Stimulated activated CD4-positive, alpha-beta T cell treated with anti-CD3 and anti-CD28 coated beads, TNF-alpha, amount 100 ng/mL, for 48 hours (primary cell): ENCODE results near the gene RNF212.

Experiments used
- DNase-seq, 3 donors: peaks; one replicate each; pipeline ENCODE4 v3.0.0-alpha.2; 2020; ENCODE audit warnings: low read depth in 3 of 3

RNF212 gene

GRCh38 chr4:1115528-1116293 lies 2.3 kb upstream of the RNF212 start:
- DNase-seq: no peak

- DNase-seq: no peak
Measured at GRCh38 chr4:1112821-1113182, 562 bp downstream of the RNF212 start.

- DNase-seq: no peak
Measured at GRCh38 chr4:1112174-1112820, 1.1 kb downstream of the RNF212 start.

- DNase-seq: no peak
Measured at GRCh38 chr4:1111259-1111809, 2.0 kb downstream of the RNF212 start.

- no peak for DNase-seq
Measured at GRCh38 chr4:1109898-1110506, 3.4 kb downstream of the RNF212 start.

- no peak for DNase-seq
Measured at GRCh38 chr4:1109333-1109732, 4.0 kb downstream of the RNF212 start.

GRCh38 chr4:1105662-1106061 lies 7.7 kb downstream of the RNF212 start:
- no peak for DNase-seq

- DNase-seq: no peak
Measured at GRCh38 chr4:1105067-1105466, 8.3 kb downstream of the RNF212 start.

GRCh38 chr4:1104647-1105046 lies 8.7 kb downstream of the RNF212 start:
- DNase-seq: no peak

- no peak for DNase-seq
Measured at GRCh38 chr4:1099684-1100335, 13.6 kb downstream of the RNF212 start.

- no peak for DNase-seq
Measured at GRCh38 chr4:1099270-1099669, 14.1 kb downstream of the RNF212 start.

- no peak for DNase-seq
Measured at GRCh38 chr4:1098311-1098925, 14.9 kb downstream of the RNF212 start.

GRCh38 chr4:1097553-1097952 lies 15.8 kb downstream of the RNF212 start:
- DNase-seq: no peak

GRCh38 chr4:1096841-1097240 lies 16.5 kb downstream of the RNF212 start:
- DNase-seq: no peak

- DNase-seq: no peak
Measured at GRCh38 chr4:1094336-1094690, 19.1 kb downstream of the RNF212 start.

GRCh38 chr4:1093391-1094335 lies 19.7 kb downstream of the RNF212 start:
- DNase-seq: no peak

GRCh38 chr4:1092983-1093361 lies 20.4 kb downstream of the RNF212 start:
- DNase-seq: no peak

- DNase-seq: no peak
Measured at GRCh38 chr4:1092026-1092982, 21.1 kb downstream of the RNF212 start.

- DNase-seq: no peak
Measured at GRCh38 chr4:1091561-1091995, 21.8 kb downstream of the RNF212 start.
